ENCODE results near the gene CACNA1C. TPM values are rescaled to one million over a fixed set of nuclear protein-coding genes. Genes with fewer than 3 reads are reported as not detected.

Gene CACNA1C
- polyA plus RNA-seq, 1 of the 3 experiments (the other 2 are of a cell fraction), result 1.5 TPM

GRCh38 chr12:2679068-2679815, 626.5 kb downstream of the CACNA1C start:
- POLR2A ChIA-PET, result no interaction called here

More at GRCh38 chr12:2679068-2679815, 626.5 kb downstream of the CACNA1C start:
- no peak overlapping the region for H3K4me3 ChIP-seq (ENCODE audit: low read depth in 2 of 2, low read length in 1 of 2)
- H3K9me2 ChIP-seq, result no peaks in the 10 kb centered on the region
- H3K4me1 ChIP-seq (ENCODE audit: control insufficient read depth in 1 of 2, insufficient read depth in 2 of 2, low read depth in 1 of 2, low read length in 1 of 2), result no peaks in the 10 kb centered on the region
- CTCF ChIA-PET, result no interaction called here
- no peak for DNase-seq
- H3K4me2 ChIP-seq, result no peak overlapping the region
- H3K36me3 ChIP-seq (replicated peaks in 1 of 2; ENCODE audit: control insufficient read depth in 1 of 2, insufficient read depth in 2 of 2, low read length in 1 of 2), result no peaks in the 10 kb centered on the region
- H2AFZ ChIP-seq (ENCODE audit: low read depth), result no peak overlapping the region
- no peaks in the 10 kb centered on the region for H3F3A ChIP-seq (replicated peaks; ENCODE audit: insufficient read depth)
- H3K9ac ChIP-seq, result no peak overlapping the region
- H3K27ac ChIP-seq (ENCODE audit: low read depth in 2 of 2, low read length in 1 of 2), result no peak overlapping the region
- no peak for TF ChIP-seq REST (IDR thresholded peaks at IDR 0.05; ENCODE audit: low read depth, low read length)
- no peak for TF ChIP-seq FOXM1 (IDR thresholded peaks at IDR 0.05; ENCODE audit: low read depth)
- TF ChIP-seq FOXJ3 (CRISPR knock-in tag; IDR thresholded peaks at IDR 0.05), result no peak
- TF ChIP-seq YY1 (IDR thresholded peaks at IDR 0.05; ENCODE audit: low read depth), result no peak
- no peak for TF ChIP-seq RXRA (IDR thresholded peaks at IDR 0.05; ENCODE audit: borderline replicate concordance, low read depth)
- no peak for TF ChIP-seq RFX5 (IDR thresholded peaks at IDR 0.05; ENCODE audit: low read length)
- TF ChIP-seq SMC3 (IDR thresholded peaks at IDR 0.05; ENCODE audit: low read depth, low read length), result no peak
- TF ChIP-seq JUND (IDR thresholded peaks at IDR 0.05), result no peak
- no peak for TF ChIP-seq RAD21 (IDR thresholded peaks at IDR 0.05; ENCODE audit: low read length)
- no peak for TF ChIP-seq MAX (IDR thresholded peaks at IDR 0.05; ENCODE audit: low read depth)
- no peak for TF ChIP-seq TCF12 (IDR thresholded peaks at IDR 0.05)
- no peak for TF ChIP-seq POLR2AphosphoS5 (IDR thresholded peaks at IDR 0.05; ENCODE audit: low read depth, low read length)
- TF ChIP-seq GATA2 (CRISPR knock-in tag; IDR thresholded peaks at IDR 0.05), result no peak
- TF ChIP-seq TAF1 (IDR thresholded peaks at IDR 0.05; ENCODE audit: borderline replicate concordance, low read depth, low read length), result no peak
- TF ChIP-seq ZBTB33 (IDR thresholded peaks at IDR 0.05; ENCODE audit: borderline replicate concordance, low read depth), result no peak
- TF ChIP-seq ELF1 (IDR thresholded peaks at IDR 0.05), result no peak
- H3K27me3 ChIP-seq (ENCODE audit: insufficient read depth), result no peaks in the 10 kb centered on the region
- no peaks in the 10 kb centered on the region for H4K20me1 ChIP-seq (ENCODE audit: insufficient read depth)
- 53% methylated on average over 8 of the region's 33 CpGs for WGBS (ENCODE audit: low lambda C conversion rate)
- H3K79me2 ChIP-seq (ENCODE audit: insufficient read depth), result no peaks in the 10 kb centered on the region
- no peaks in the 10 kb centered on the region for H3K9me3 ChIP-seq
